B cell (primary cell): Measurements from ENCODE around the gene TSPAN8.

Experiments used
- EZH2 ChIP-seq: IDR thresholded peaks from 2 replicates; pipeline ENCODE4 v1.6.1; 2012; ENCODE audit warnings: borderline replicate concordance, low read depth, mild to moderate bottlenecking, moderate library complexity, low read length; ENCODE audit not compliant: insufficient read depth, poor library complexity, severe bottlenecking
- TF ChIP-seq, protein P1 (sequence below): fragments of 200-600 bp; IDR thresholded peaks from one replicate; pipeline ENCODE4 v1.8.0; 2022; ENCODE audit warnings: antibody characterized with exemption, mild to moderate bottlenecking

DNA sequence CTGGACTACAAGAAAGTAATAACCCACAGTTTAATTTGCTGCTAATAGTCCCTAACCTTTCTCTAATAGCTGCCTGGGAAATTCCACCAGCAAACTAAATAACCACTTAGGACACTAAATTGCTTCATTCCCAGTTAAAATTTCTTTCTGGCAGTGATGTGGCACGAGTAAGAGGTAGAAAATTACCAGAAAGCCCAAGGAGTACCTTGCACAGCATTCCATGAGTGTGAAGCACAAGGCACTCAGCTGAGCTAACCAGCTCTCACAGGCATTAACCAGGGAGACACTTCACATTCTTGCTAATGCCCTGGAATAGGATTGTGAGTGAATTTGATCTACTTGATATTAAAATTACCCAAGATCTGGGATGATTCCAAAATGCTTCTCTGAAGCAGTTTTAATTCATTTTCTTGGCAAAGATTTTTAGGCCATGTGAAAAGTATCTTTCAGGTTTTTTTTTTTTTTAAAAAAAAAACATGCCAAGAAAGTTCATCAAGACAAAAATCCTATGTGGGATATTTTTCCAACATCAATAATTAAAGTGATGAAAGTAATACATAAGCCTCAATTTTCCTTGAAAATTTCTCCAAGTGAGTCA, 29.5 kb downstream of the TSPAN8 start:
- TF ChIP-seq, protein P1, sequence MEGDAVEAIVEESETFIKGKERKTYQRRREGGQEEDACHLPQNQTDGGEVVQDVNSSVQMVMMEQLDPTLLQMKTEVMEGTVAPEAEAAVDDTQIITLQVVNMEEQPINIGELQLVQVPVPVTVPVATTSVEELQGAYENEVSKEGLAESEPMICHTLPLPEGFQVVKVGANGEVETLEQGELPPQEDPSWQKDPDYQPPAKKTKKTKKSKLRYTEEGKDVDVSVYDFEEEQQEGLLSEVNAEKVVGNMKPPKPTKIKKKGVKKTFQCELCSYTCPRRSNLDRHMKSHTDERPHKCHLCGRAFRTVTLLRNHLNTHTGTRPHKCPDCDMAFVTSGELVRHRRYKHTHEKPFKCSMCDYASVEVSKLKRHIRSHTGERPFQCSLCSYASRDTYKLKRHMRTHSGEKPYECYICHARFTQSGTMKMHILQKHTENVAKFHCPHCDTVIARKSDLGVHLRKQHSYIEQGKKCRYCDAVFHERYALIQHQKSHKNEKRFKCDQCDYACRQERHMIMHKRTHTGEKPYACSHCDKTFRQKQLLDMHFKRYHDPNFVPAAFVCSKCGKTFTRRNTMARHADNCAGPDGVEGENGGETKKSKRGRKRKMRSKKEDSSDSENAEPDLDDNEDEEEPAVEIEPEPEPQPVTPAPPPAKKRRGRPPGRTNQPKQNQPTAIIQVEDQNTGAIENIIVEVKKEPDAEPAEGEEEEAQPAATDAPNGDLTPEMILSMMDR: no peak
- TF ChIP-seq EZH2: no peak
